HepG2 (cell line): ENCODE results near the gene PMM2. TPM values are rescaled to one million over a fixed set of nuclear protein-coding genes. Genes with fewer than 3 reads are reported as not detected.

Experiments
- ATAC-seq: fragments of 200-7000 bp; cut with Tn5 transposase; 3 replicates; pipeline ENCODE4 v1.9.1; 2020; ENCODE audit warnings: mild to moderate bottlenecking, moderate library complexity
- BruUV-seq: library from RNA; stranded (reverse); fragments of 400-500 nt; replicated peaks from 2 replicates; lab custom pipeline; 2021; lab: Mats Ljungman, UMichigan
- CTCF ChIA-PET: fragments of 300-600 bp; formaldehyde crosslinking; extraction: SDS; loops from one replicate; lab custom pipeline; 2021; ENCODE audit warnings: low total read pairs, inconsistent platforms, low intra/inter-chr PET ratio; lab: Yijun Ruan, JAX
- POLR2A ChIA-PET: fragments of 350-600 bp; sonication (Branson Sonifier 250); formaldehyde crosslinking; loops from one replicate; lab custom pipeline; 2020; ENCODE audit warnings: antibody characterized with exemption, inconsistent platforms; lab: Yijun Ruan, JAX
- DNase-seq: peaks from one replicate; pipeline ENCODE4 v3.0.0-alpha.2; 2015; ENCODE audit warnings: low spot score
- FAIRE-seq: peaks from 3 replicates; lab custom pipeline; 2011; peaks lifted over from hg19 to GRCh38; lab: Jason Lieb, UNC
- H2AFZ ChIP-seq: one replicate; pipeline ENCODE4 v1.6.1; 2011; ENCODE audit warnings: low read length, inconsistent platforms
- H3K27ac ChIP-seq: fragments of 300-600 bp; 3 replicates; pipeline ENCODE4 v1.8.0; 2011; ENCODE audit warnings: mixed run types, mild to moderate bottlenecking, mixed read lengths, low read length, inconsistent platforms; ENCODE audit not compliant: insufficient read depth; ENCODE audit errors: extremely low read length
- H3K27me3 ChIP-seq, 2 experiments: fragments of 200-600 bp in 1 of 2; 2 replicates in 1 of 2; 3 replicates in 1 of 2; pipeline versions ENCODE4 v1.6.0 to v1.8.0; 2011; ENCODE audit warnings: low read length in 2 of 2, mild to moderate bottlenecking in 2 of 2, moderate library complexity in 2 of 2, inconsistent platforms in 1 of 2; ENCODE audit not compliant: insufficient read depth in 2 of 2, control insufficient read depth in 1 of 2
- H3K36me3 ChIP-seq, 2 experiments: fragments of 200-600 bp in 1 of 2; replicated peaks in 1 of 2; 2 replicates in 1 of 2; 3 replicates in 1 of 2; pipeline versions ENCODE4 v1.5.1 to v1.8.0; 2011; ENCODE audit warnings: low read length in 2 of 2, inconsistent platforms in 1 of 2; ENCODE audit not compliant: insufficient read depth in 2 of 2, control insufficient read depth in 1 of 2
- H3K4me1 ChIP-seq: 2 replicates; pipeline ENCODE4 v1.5.1; 2012; ENCODE audit warnings: low read length, inconsistent platforms; ENCODE audit not compliant: insufficient read depth
- H3K4me2 ChIP-seq: 2 replicates; pipeline ENCODE4 v1.6.0; 2011; ENCODE audit warnings: low read depth, low read length, inconsistent platforms
- H3K4me3 ChIP-seq, 3 experiments: fragments of 200-600 bp in 1 of 3; sonication (generic), shearing (Covaris generic) in 1 of 3; replicated peaks in 1 of 3; 2 replicates each; pipeline ENCODE4 v1.5.1; 2011 to 2016; ENCODE audit warnings: low read length in 3 of 3, inconsistent platforms in 2 of 3, low read depth in 2 of 3, mild to moderate bottlenecking in 2 of 3, control low read depth in 1 of 3, mixed read lengths in 1 of 3; ENCODE audit not compliant: insufficient read depth in 1 of 3
- H3K79me2 ChIP-seq: one replicate; pipeline ENCODE4 v1.6.1; 2011; ENCODE audit warnings: low read length, inconsistent platforms; ENCODE audit not compliant: insufficient read depth
- H3K9ac ChIP-seq: 2 replicates; pipeline ENCODE4 v1.6.0; 2011; ENCODE audit warnings: mild to moderate bottlenecking, low read depth, low read length, inconsistent platforms; ENCODE audit not compliant: insufficient read depth
- H3K9me3 ChIP-seq: 2 replicates; pipeline ENCODE4 v1.5.1; 2012; ENCODE audit warnings: mild to moderate bottlenecking, low read length
- H4K20me1 ChIP-seq: 2 replicates; pipeline ENCODE4 v1.6.0; 2011; ENCODE audit warnings: inconsistent platforms, mild to moderate bottlenecking, low read length, moderate library complexity; ENCODE audit not compliant: insufficient read depth
- AGO2 ChIP-seq: fragments of 200-400 bp; formaldehyde crosslinking; optimal IDR thresholded peaks from 2 replicates; pipeline ENCODE3; 2017; ENCODE audit warnings: mild to moderate bottlenecking, low read depth, low read length, moderate library complexity
- HOXA9 ChIP-seq: sonication (generic); formaldehyde crosslinking; IDR thresholded peaks from 2 replicates; pipeline ENCODE4 v1.8.1; 2022; ENCODE audit warnings: missing genetic modification reagents, mild to moderate bottlenecking, moderate library complexity, borderline replicate concordance
- ISL2 ChIP-seq: sonication (generic); formaldehyde crosslinking; IDR thresholded peaks from 2 replicates; pipeline ENCODE4 v1.5.0; 2020; ENCODE audit warnings: missing genetic modification reagents
- NR3C1 ChIP-seq: sonication (generic); formaldehyde crosslinking; IDR thresholded peaks from 2 replicates; pipeline ENCODE4 v1.4.0; 2020; ENCODE audit warnings: missing genetic modification reagents
- RBM22 ChIP-seq: fragments of 200-400 bp; formaldehyde crosslinking; optimal IDR thresholded peaks from 2 replicates; pipeline ENCODE3; 2017; ENCODE audit warnings: mild to moderate bottlenecking, low read length, moderate library complexity
- SRY ChIP-seq: sonication (generic); formaldehyde crosslinking; IDR thresholded peaks from 2 replicates; pipeline ENCODE4 v1.8.0; 2022; ENCODE audit warnings: mild to moderate bottlenecking, missing genetic modification reagents
- ZBTB38 ChIP-seq: sonication (generic); formaldehyde crosslinking; IDR thresholded peaks from 2 replicates; pipeline ENCODE4 v1.5.1; 2020; ENCODE audit warnings: mild to moderate bottlenecking, missing genetic modification reagents
- ZFY ChIP-seq: sonication (generic); formaldehyde crosslinking; IDR thresholded peaks from 2 replicates; pipeline ENCODE4 v1.4.0; 2020; ENCODE audit warnings: missing genetic modification reagents
- ZNF354B ChIP-seq: sonication (generic); formaldehyde crosslinking; IDR thresholded peaks from 2 replicates; pipeline ENCODE4 v1.8.0; 2022; ENCODE audit warnings: mild to moderate bottlenecking, missing genetic modification reagents
- ZNF512B ChIP-seq: sonication (generic); formaldehyde crosslinking; IDR thresholded peaks from 2 replicates; pipeline ENCODE4 v1.5.1; 2020; ENCODE audit warnings: missing genetic modification reagents, mild to moderate bottlenecking, borderline replicate concordance
- ZNF552 ChIP-seq: sonication (generic); formaldehyde crosslinking; IDR thresholded peaks from 2 replicates; pipeline ENCODE4 v1.9.0; 2022; ENCODE audit warnings: missing genetic modification reagents, mild to moderate bottlenecking, borderline replicate concordance
- WGBS: methylation state at CpG from one replicate; pipeline ENCODE4 v1.1.6; 2017; ENCODE audit warnings: low lambda C conversion rate; 5-methylcytosine and 5-hydroxymethylcytosine counted together
- in situ Hi-C: cut with HindIII; loops from 2 replicates; pipeline ENCODE4 v1.10.0; 2017; ENCODE audit warnings: low pct_unique_long_range_greater_than_20kb; ENCODE audit not compliant: extremely low pct_ligation_motif_present
- intact Hi-C: fragments of 100-400 bp; cut with micrococcal nuclease; formaldehyde crosslinking; loops from one replicate; pipeline ENCODE4 v1.10.0; 2022; ENCODE audit not compliant: unreplicated experiment
- polyA plus RNA-seq, 8 experiments: library from polyadenylated mRNA; depleted of rRNA in 3 of 8; stranded (reverse) in 7 of 8; unstranded in 1 of 8; fragments of >200 nt; fragmentation: Illumina TruSeq in 4 of 8; extraction: Trizol in 4 of 8; gene quantifications; 2 replicates each; pipeline versions ENCODE4 v1.2.1 to v1.2.3, GENCODE V29; 2011 to 2016; ENCODE audit warnings: low read depth in 4 of 8, missing spikeins in 1 of 8, mixed read lengths in 1 of 8; ENCODE audit not compliant: insufficient read depth in 1 of 8
- total RNA-seq, 5 experiments: library from RNA; depleted of rRNA; stranded (reverse); fragments of >200 nt; fragmentation: Illumina TruSeq; extraction: Trizol; gene quantifications; 2 replicates each; pipeline ENCODE4 v1.2.3, GENCODE V29; 2016; ENCODE audit warnings: low read depth in 1 of 5

Gene PMM2
- total and polyA plus RNA-seq, 2 of the 13 experiments (the other 11 are each of a cell fraction or from before 2014, with no cell fraction given) = 52.2 to 93.7 TPM

DNA sequence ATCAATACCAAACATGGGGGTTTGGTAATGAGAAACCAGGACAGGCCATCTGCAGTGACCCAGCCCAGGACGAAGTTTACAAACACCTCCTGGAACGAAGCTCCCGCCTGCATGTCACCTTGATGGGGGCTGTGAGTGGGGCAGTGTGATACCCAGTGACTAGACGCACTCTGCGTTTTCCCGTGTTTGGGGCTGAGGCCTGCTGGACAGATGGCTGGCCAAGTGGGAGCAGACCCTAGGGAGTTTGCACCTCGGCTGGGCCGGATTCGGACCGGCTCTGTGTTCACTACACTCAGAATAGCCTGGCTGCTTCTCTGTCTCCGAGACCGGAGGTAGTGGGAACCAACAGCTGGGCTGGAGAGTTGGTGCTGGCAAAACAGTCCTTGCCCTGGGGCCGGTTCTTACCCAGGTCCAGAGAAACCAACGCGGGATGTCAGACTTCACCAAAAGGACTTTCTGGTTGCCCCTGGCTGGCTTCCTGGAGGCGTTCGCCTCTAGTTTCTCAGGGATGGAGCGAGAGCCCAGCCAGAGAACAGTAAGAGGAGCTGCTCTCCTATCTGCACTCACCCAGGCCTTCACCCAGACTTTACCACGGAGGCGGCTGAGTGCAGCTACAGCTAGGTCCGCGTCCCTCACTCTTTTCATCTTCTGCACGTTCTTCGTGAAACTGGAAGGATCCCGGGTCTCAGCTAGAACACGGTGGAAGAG, 50.7 kb downstream of the PMM2 start:
- intact Hi-C loops = no loop called here
- TSS peak; percentile 8 for BruUV-seq

More for the DNA sequence above, 50.7 kb downstream of the PMM2 start:
- WGBS = 95% methylated on average over 24 of the region's 26 CpGs
- Histone ChIP-seq H3K4me3 (no peak overlapping the region), H3K9ac (no peak overlapping the region), H4K20me1 (peaks cover 74% of the 10 kb centered on the region), H3K27me3 (no peaks in the 10 kb centered on the region), H3K9me3 (no peaks in the 10 kb centered on the region), H3K4me1 (peaks cover 31% of the 10 kb centered on the region), H3K36me3 (peaks cover 45 to 73% of the 10 kb centered on the region in 2 experiments), H3K4me2 (no peak overlapping the region), H3K27ac (no peak overlapping the region), H2AFZ (no peak overlapping the region), H3K79me2 (peaks cover 20% of the 10 kb centered on the region)
- FAIRE-seq = no peak
- TF ChIP-seq NR3C1 (CRISPR knock-in tag) (no peak), ZNF512B (CRISPR knock-in tag) (no peak), HOXA9 (CRISPR knock-in tag) (no peak), RBM22 (peak; percentile 8), ZNF354B (CRISPR knock-in tag) (no peak), ISL2 (CRISPR knock-in tag) (no peak), ZNF552 (CRISPR knock-in tag) (0 out of 2 replicates have a peak, but pooled peaks have one; percentile 53), SRY (CRISPR knock-in tag) (0 out of 2 replicates have a peak, but pooled peaks have one; percentile 39), AGO2 (peak; percentile 62), ZFY (CRISPR knock-in tag) (peak; percentile 6; the same call in 1 of the 2 replicates), ZBTB38 (CRISPR knock-in tag) (0 out of 2 replicates have a peak, but pooled peaks have one; percentile 44)
- ChIA-PET POLR2A (interaction anchor here (0.6 to 1.0 kb wide), 2 partner anchors 15 to 45 kb away, joined by 3 to 5 read pairs; no protein-coding TSS in a partner anchor), CTCF (no interaction called here)
- in situ Hi-C loops = no loop called here
- ATAC-seq = no peak
- no peak for DNase-seq
